Loucy (cell line): ENCODE results near the gene CACYBP.

Source experiments
- EZH2phosphoT487 ChIP-seq: fragments of 200-600 bp; IDR thresholded peaks from 2 replicates; pipeline ENCODE4 v1.6.1; 2018; ENCODE audit warnings: antibody characterized with exemption, mild to moderate bottlenecking, moderate library complexity, borderline replicate concordance
- TF ChIP-seq, protein P1 (sequence below): fragments of 200-600 bp; sonication (generic); conservative IDR thresholded peaks from 2 replicates; pipeline ENCODE4 v1.5.1; 2014; ENCODE audit warnings: mild to moderate bottlenecking, antibody characterized with exemption, low read length

DNA sequence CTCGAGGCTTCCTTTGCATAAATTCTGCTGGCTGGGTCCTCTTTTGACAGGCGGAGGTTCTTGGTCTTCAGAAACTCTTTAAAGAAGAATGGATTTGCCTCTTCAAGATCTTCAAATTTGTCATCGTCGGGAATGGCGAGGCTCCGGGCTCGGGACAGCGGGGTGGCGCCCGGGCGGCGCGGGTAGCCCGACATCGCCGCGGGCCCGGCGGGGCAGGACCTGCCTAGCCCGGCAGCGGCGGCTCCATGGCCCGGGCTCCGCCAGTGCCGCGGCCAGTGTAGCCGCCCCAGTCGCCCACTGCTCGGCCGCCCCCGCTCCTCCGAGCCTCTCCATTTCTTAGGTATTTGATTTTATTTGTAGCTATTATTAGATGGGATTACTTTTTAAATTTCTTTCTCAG is 45.8 kb downstream of the CACYBP start:
- TF ChIP-seq, protein P1, sequence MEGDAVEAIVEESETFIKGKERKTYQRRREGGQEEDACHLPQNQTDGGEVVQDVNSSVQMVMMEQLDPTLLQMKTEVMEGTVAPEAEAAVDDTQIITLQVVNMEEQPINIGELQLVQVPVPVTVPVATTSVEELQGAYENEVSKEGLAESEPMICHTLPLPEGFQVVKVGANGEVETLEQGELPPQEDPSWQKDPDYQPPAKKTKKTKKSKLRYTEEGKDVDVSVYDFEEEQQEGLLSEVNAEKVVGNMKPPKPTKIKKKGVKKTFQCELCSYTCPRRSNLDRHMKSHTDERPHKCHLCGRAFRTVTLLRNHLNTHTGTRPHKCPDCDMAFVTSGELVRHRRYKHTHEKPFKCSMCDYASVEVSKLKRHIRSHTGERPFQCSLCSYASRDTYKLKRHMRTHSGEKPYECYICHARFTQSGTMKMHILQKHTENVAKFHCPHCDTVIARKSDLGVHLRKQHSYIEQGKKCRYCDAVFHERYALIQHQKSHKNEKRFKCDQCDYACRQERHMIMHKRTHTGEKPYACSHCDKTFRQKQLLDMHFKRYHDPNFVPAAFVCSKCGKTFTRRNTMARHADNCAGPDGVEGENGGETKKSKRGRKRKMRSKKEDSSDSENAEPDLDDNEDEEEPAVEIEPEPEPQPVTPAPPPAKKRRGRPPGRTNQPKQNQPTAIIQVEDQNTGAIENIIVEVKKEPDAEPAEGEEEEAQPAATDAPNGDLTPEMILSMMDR: no peak
- no peak for TF ChIP-seq EZH2phosphoT487
